GM12878 (cell line): Measurements from ENCODE around the gene SH2D6. TPM values are rescaled to one million over a fixed set of nuclear protein-coding genes. Genes with fewer than 3 reads are reported as not detected.

Source experiments
- EED ChIP-seq: sonication (generic); IDR thresholded peaks from 2 replicates; pipeline ENCODE4 v1.6.1; 2016; ENCODE audit warnings: antibody characterized with exemption, low read depth
- MYC ChIP-seq: IDR thresholded peaks from 2 replicates; pipeline ENCODE4 v1.6.1; 2011; ENCODE audit warnings: mild to moderate bottlenecking, low read length, moderate library complexity, inconsistent platforms; ENCODE audit not compliant: insufficient read depth, insufficient replicate concordance, insufficient read length, severe bottlenecking
- NRF1 ChIP-seq: conservative IDR thresholded peaks from 2 replicates; pipeline ENCODE4 v1.6.1; 2011; ENCODE audit warnings: mild to moderate bottlenecking, low read depth, low read length, improper control_type of control experiment
- RAD21 ChIP-seq: IDR thresholded peaks from 2 replicates; pipeline ENCODE4 v1.6.1; 2011; ENCODE audit warnings: mild to moderate bottlenecking, low read depth, low read length, moderate library complexity; ENCODE audit not compliant: insufficient read depth
- SP1 ChIP-seq: IDR thresholded peaks from one replicate; pipeline ENCODE4 v1.6.1; 2011; ENCODE audit warnings: low read depth, low read length
- SREBF1 ChIP-seq: IDR thresholded peaks from 2 replicates; pipeline ENCODE4 v1.6.1; 2012; ENCODE audit warnings: mild to moderate bottlenecking, low read length
- polyA plus RNA-seq, 11 experiments: library from polyadenylated mRNA; depleted of rRNA in 4 of 11; unstranded in 6 of 11; stranded (reverse) in 5 of 11; fragments of >200 nt; fragmentation: Nextera tagmentation in 4 of 11; fragmentation: Illumina TruSeq in 1 of 11; extraction: Ambion mirVana in 4 of 11; extraction: Trizol in 1 of 11; gene quantifications; 1 replicate in 1 of 11; 2 replicates in 10 of 11; pipeline versions ENCODE4 v1.2.1 to v1.2.3, GENCODE V29; 2011 to 2016; ENCODE audit warnings: inconsistent platforms in 2 of 11, missing spikeins in 2 of 11, low read depth in 1 of 11
- total RNA-seq, 4 experiments: library from RNA; depleted of rRNA in 3 of 4; stranded (reverse); fragments of >200 nt in 3 of 4; fragmentation: Illumina TruSeq in 1 of 4; extraction: Trizol in 1 of 4; gene quantifications; 2 replicates each; pipeline versions ENCODE4 v1.2.1 to v1.2.3, GENCODE V29; 2013 to 2021
- TF ChIP-seq, protein P1 (sequence below): IDR thresholded peaks from 2 replicates; pipeline ENCODE4 v1.6.1; 2012; ENCODE audit warnings: low read length, inconsistent platforms
- TF ChIP-seq, protein P2 (sequence below): fragments of 450-650 bp; IDR thresholded peaks from 2 replicates; pipeline ENCODE4 v1.6.1; 2017; ENCODE audit warnings: borderline replicate concordance
- TF ChIP-seq, protein P3 (sequence below): fragments of 450-650 bp; IDR thresholded peaks from 2 replicates; pipeline ENCODE4 v1.6.1; 2017; ENCODE audit warnings: mild to moderate bottlenecking, moderate library complexity
- TF ChIP-seq, protein P4 (sequence below): fragments of 450-650 bp; formaldehyde crosslinking; IDR thresholded peaks from 2 replicates; pipeline ENCODE4 v1.5.0; 2022; ENCODE audit warnings: mild to moderate bottlenecking, missing genetic modification characterization

The SH2D6 gene
- total and polyA plus RNA-seq, 10 of the 15 experiments (the other 5 are each of a cell fraction or from before 2014, with no cell fraction given), result 0.23 to 0.59 (median 0.34) TPM; not detected in 6

DNA sequence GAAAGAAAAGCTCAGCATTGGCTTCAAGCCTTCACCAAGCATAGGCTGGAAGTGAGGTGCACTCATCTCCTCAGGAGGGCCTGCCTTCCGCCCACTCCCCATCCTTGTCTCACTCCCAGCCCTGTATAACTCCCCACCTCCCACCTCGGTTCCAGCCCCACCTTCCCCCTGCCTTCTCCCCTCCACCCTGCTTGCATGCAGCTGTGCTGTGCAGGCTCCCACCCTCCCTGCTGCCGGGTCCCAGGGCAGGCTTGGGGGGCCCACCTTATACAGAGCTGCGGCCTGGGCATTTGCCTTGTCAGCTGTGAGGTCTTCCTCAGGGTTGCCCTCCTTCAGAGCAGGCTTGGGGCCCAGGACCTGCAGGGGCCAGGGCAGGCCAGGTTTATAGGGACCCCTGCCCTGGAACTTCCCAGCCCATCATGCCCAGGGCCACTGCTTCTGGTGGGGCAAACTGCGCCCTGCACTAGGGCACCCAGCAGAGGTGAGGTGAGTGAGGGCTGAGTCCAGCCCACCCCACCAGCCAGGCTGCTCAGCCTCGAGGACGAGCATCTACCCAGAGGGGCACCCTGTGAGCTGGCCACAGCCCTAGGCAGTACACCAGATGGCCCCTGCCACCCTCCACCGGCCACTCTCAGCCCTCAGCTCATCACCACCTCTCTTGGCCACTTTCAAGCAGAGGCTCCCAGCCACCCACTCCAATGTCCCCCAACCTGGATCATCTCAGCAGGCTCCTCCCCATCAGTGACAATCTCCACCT, 19.9 kb upstream of the SH2D6 start (continued):
- TF ChIP-seq, protein P1, sequence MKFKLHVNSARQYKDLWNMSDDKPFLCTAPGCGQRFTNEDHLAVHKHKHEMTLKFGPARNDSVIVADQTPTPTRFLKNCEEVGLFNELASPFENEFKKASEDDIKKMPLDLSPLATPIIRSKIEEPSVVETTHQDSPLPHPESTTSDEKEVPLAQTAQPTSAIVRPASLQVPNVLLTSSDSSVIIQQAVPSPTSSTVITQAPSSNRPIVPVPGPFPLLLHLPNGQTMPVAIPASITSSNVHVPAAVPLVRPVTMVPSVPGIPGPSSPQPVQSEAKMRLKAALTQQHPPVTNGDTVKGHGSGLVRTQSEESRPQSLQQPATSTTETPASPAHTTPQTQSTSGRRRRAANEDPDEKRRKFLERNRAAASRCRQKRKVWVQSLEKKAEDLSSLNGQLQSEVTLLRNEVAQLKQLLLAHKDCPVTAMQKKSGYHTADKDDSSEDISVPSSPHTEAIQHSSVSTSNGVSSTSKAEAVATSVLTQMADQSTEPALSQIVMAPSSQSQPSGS, result no peak
- TF ChIP-seq, protein P2, sequence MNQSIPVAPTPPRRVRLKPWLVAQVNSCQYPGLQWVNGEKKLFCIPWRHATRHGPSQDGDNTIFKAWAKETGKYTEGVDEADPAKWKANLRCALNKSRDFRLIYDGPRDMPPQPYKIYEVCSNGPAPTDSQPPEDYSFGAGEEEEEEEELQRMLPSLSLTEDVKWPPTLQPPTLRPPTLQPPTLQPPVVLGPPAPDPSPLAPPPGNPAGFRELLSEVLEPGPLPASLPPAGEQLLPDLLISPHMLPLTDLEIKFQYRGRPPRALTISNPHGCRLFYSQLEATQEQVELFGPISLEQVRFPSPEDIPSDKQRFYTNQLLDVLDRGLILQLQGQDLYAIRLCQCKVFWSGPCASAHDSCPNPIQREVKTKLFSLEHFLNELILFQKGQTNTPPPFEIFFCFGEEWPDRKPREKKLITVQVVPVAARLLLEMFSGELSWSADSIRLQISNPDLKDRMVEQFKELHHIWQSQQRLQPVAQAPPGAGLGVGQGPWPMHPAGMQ, result no peak
- no peak for TF ChIP-seq RAD21
- TF ChIP-seq MYC, result no peak
- no peak for TF ChIP-seq NRF1
- no peak for TF ChIP-seq EED
- TF ChIP-seq SP1, result no peak
- TF ChIP-seq, protein P3, sequence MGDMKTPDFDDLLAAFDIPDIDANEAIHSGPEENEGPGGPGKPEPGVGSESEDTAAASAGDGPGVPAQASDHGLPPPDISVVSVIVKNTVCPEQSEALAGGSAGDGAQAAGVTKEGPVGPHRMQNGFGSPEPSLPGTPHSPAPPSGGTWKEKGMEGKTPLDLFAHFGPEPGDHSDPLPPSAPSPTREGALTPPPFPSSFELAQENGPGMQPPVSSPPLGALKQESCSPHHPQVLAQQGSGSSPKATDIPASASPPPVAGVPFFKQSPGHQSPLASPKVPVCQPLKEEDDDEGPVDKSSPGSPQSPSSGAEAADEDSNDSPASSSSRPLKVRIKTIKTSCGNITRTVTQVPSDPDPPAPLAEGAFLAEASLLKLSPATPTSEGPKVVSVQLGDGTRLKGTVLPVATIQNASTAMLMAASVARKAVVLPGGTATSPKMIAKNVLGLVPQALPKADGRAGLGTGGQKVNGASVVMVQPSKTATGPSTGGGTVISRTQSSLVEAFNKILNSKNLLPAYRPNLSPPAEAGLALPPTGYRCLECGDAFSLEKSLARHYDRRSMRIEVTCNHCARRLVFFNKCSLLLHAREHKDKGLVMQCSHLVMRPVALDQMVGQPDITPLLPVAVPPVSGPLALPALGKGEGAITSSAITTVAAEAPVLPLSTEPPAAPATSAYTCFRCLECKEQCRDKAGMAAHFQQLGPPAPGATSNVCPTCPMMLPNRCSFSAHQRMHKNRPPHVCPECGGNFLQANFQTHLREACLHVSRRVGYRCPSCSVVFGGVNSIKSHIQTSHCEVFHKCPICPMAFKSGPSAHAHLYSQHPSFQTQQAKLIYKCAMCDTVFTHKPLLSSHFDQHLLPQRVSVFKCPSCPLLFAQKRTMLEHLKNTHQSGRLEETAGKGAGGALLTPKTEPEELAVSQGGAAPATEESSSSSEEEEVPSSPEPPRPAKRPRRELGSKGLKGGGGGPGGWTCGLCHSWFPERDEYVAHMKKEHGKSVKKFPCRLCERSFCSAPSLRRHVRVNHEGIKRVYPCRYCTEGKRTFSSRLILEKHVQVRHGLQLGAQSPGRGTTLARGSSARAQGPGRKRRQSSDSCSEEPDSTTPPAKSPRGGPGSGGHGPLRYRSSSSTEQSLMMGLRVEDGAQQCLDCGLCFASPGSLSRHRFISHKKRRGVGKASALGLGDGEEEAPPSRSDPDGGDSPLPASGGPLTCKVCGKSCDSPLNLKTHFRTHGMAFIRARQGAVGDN, result no peak
- TF ChIP-seq SREBF1, result no peak
- TF ChIP-seq, protein P4, sequence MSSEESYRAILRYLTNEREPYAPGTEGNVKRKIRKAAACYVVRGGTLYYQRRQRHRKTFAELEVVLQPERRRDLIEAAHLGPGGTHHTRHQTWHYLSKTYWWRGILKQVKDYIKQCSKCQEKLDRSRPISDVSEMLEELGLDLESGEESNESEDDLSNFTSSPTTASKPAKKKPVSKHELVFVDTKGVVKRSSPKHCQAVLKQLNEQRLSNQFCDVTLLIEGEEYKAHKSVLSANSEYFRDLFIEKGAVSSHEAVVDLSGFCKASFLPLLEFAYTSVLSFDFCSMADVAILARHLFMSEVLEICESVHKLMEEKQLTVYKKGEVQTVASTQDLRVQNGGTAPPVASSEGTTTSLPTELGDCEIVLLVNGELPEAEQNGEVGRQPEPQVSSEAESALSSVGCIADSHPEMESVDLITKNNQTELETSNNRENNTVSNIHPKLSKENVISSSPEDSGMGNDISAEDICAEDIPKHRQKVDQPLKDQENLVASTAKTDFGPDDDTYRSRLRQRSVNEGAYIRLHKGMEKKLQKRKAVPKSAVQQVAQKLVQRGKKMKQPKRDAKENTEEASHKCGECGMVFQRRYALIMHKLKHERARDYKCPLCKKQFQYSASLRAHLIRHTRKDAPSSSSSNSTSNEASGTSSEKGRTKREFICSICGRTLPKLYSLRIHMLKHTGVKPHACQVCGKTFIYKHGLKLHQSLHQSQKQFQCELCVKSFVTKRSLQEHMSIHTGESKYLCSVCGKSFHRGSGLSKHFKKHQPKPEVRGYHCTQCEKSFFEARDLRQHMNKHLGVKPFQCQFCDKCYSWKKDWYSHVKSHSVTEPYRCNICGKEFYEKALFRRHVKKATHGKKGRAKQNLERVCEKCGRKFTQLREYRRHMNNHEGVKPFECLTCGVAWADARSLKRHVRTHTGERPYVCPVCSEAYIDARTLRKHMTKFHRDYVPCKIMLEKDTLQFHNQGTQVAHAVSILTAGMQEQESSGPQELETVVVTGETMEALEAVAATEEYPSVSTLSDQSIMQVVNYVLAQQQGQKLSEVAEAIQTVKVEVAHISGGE (CRISPR knock-in tag), result no peak
